H9 (cell line): ENCODE measurements around the gene PACS1. TPM values are rescaled to one million over a fixed set of nuclear protein-coding genes. Genes with fewer than 3 reads are reported as not detected.

Source experiments
- DNase-seq: peaks from one replicate; pipeline ENCODE4 v3.0.0-alpha.2; 2017
- H2AFZ ChIP-seq: one replicate; pipeline ENCODE4 v1.6.1; 2013; ENCODE audit warnings: mild to moderate bottlenecking, low read length, control low read depth, moderate library complexity
- H2AK5ac ChIP-seq: 2 replicates; pipeline ENCODE4 v1.6.1; 2013; ENCODE audit warnings: low read length, control low read depth, mixed read lengths; ENCODE audit not compliant: insufficient read length
- H2BK120ac ChIP-seq: one replicate; pipeline ENCODE4 v1.6.1; 2013; ENCODE audit warnings: low read depth, mild to moderate bottlenecking, low read length, control low read depth, inconsistent platforms; ENCODE audit not compliant: poor library complexity, severe bottlenecking
- H2BK12ac ChIP-seq: 2 replicates; pipeline ENCODE4 v1.6.1; 2013; ENCODE audit warnings: low read length, control low read depth, mixed read lengths, low read depth; ENCODE audit not compliant: insufficient read length
- H2BK15ac ChIP-seq: 2 replicates; pipeline ENCODE4 v1.6.1; 2013; ENCODE audit warnings: low read depth, low read length, control low read depth
- H2BK20ac ChIP-seq: one replicate; pipeline ENCODE4 v1.6.1; 2013; ENCODE audit warnings: low read depth, mild to moderate bottlenecking, low read length, control low read depth, inconsistent platforms; ENCODE audit not compliant: poor library complexity, severe bottlenecking
- H2BK5ac ChIP-seq: 2 replicates; pipeline ENCODE4 v1.6.1; 2013; ENCODE audit warnings: low read length, control low read depth, mixed read lengths; ENCODE audit not compliant: insufficient read length
- H3K14ac ChIP-seq: 2 replicates; pipeline ENCODE4 v1.6.1; 2013; ENCODE audit warnings: low read length, control low read depth; ENCODE audit not compliant: insufficient read depth
- H3K18ac ChIP-seq: 2 replicates; pipeline ENCODE4 v1.6.1; 2013; ENCODE audit warnings: low read depth, mild to moderate bottlenecking, mixed read lengths, low read length, control low read depth; ENCODE audit not compliant: insufficient read length
- H3K23ac ChIP-seq: 2 replicates; pipeline ENCODE4 v1.6.1; 2013; ENCODE audit warnings: low read length, control low read depth, mixed read lengths, low read depth; ENCODE audit not compliant: insufficient read length
- H3K23me2 ChIP-seq: 2 replicates; pipeline ENCODE4 v1.6.1; 2013; ENCODE audit warnings: low read depth, mild to moderate bottlenecking, mixed read lengths, low read length, control low read depth; ENCODE audit not compliant: insufficient read length, poor library complexity, severe bottlenecking
- H3K27ac ChIP-seq: 2 replicates; pipeline ENCODE4 v1.5.1; 2013; ENCODE audit warnings: low read length, control low read depth, mixed read lengths, low read depth; ENCODE audit not compliant: insufficient read length
- H3K27me3 ChIP-seq: 2 replicates; pipeline ENCODE4 v1.6.1; 2013; ENCODE audit warnings: low read length, control low read depth, inconsistent platforms; ENCODE audit not compliant: insufficient read depth
- H3K4ac ChIP-seq: 2 replicates; pipeline ENCODE4 v1.6.1; 2013; ENCODE audit warnings: low read depth, mild to moderate bottlenecking, control low read depth, inconsistent platforms, low read length, moderate library complexity
- H3K4me1 ChIP-seq: 2 replicates; pipeline ENCODE4 v1.6.1; 2013; ENCODE audit warnings: low read length, control low read depth, inconsistent platforms; ENCODE audit not compliant: insufficient read depth
- H3K4me2 ChIP-seq: 2 replicates; pipeline ENCODE4 v1.6.1; 2013; ENCODE audit warnings: low read length, control low read depth, mixed read lengths; ENCODE audit not compliant: insufficient read length, insufficient read depth
- H3K56ac ChIP-seq: 2 replicates; pipeline ENCODE4 v1.6.1; 2013; ENCODE audit warnings: low read depth, mild to moderate bottlenecking, mixed read lengths, low read length, control low read depth; ENCODE audit not compliant: insufficient read length
- H3K79me1 ChIP-seq: 2 replicates; pipeline ENCODE4 v1.6.1; 2013; ENCODE audit warnings: low read depth, mild to moderate bottlenecking, moderate library complexity, low read length, control low read depth, inconsistent platforms; ENCODE audit not compliant: insufficient read depth, poor library complexity, severe bottlenecking
- H3K79me2 ChIP-seq: 2 replicates; pipeline ENCODE4 v1.6.1; 2013; ENCODE audit warnings: low read length, control low read depth, inconsistent platforms; ENCODE audit not compliant: insufficient read depth
- H3K9ac ChIP-seq: 2 replicates; pipeline ENCODE4 v1.6.1; 2013; ENCODE audit warnings: low read length, control low read depth, mixed read lengths; ENCODE audit not compliant: insufficient read length; ENCODE audit errors: extremely low read depth
- H3K9me3 ChIP-seq: one replicate; pipeline ENCODE4 v1.6.1; 2013; ENCODE audit warnings: low read depth, low read length, inconsistent platforms; ENCODE audit not compliant: control insufficient read depth
- H3T11ph ChIP-seq: one replicate; pipeline ENCODE4 v1.6.1; 2013; ENCODE audit warnings: mild to moderate bottlenecking, low read length, control low read depth, inconsistent platforms
- H4K20me1 ChIP-seq: one replicate; pipeline ENCODE4 v1.6.1; 2013; ENCODE audit not compliant: control insufficient read depth, insufficient read length, insufficient read depth
- H4K5ac ChIP-seq: 2 replicates; pipeline ENCODE4 v1.6.1; 2013; ENCODE audit warnings: low read depth, mild to moderate bottlenecking, mixed read lengths, low read length, control low read depth; ENCODE audit not compliant: insufficient read length
- H4K8ac ChIP-seq: replicated peaks from 2 replicates; pipeline ENCODE4 v1.6.1; 2013; ENCODE audit warnings: low read length, control low read depth, mixed read lengths, low read depth; ENCODE audit not compliant: insufficient read length
- H4K91ac ChIP-seq: 2 replicates; pipeline ENCODE4 v1.6.1; 2013; ENCODE audit warnings: low read depth, mild to moderate bottlenecking, moderate library complexity, mixed read lengths, low read length, control low read depth; ENCODE audit not compliant: insufficient read length
- H3K27ac Mint-ChIP-seq, 3 experiments: 2 replicates in 2 of 3; 3 replicates in 1 of 3; pipeline ENCODE4 v1.8.0; 2020 to 2021; ENCODE audit warnings: mixed read lengths in 3 of 3, mild to moderate bottlenecking in 1 of 3, moderate library complexity in 1 of 3
- H3K27me3 Mint-ChIP-seq: 2 replicates; pipeline ENCODE4 v1.8.0; 2021; ENCODE audit warnings: low read depth, mild to moderate bottlenecking, moderate library complexity, mixed read lengths
- H3K36me3 Mint-ChIP-seq, 3 experiments: 2 replicates in 2 of 3; 3 replicates in 1 of 3; pipeline ENCODE4 v1.8.0; 2020 to 2021; ENCODE audit warnings: low read depth in 3 of 3, mixed read lengths in 3 of 3; ENCODE audit not compliant: insufficient read depth in 1 of 3
- H3K4me1 Mint-ChIP-seq, 2 experiments: 2 replicates each; pipeline ENCODE4 v1.8.0; 2020; ENCODE audit warnings: mixed read lengths in 2 of 2
- H3K4me3 Mint-ChIP-seq, 2 experiments: 2 replicates in 1 of 2; 3 replicates in 1 of 2; pipeline ENCODE4 v1.8.0; 2020 to 2021; ENCODE audit warnings: mild to moderate bottlenecking in 2 of 2, mixed read lengths in 2 of 2, moderate library complexity in 1 of 2
- H3K9me3 Mint-ChIP-seq, 2 experiments: 2 replicates in 1 of 2; 3 replicates in 1 of 2; pipeline ENCODE4 v1.8.0; 2020; ENCODE audit warnings: mild to moderate bottlenecking in 2 of 2, mixed read lengths in 2 of 2, moderate library complexity in 1 of 2
- CTCF ChIP-seq: fragments of 200-600 bp; sonication (generic); conservative IDR thresholded peaks from 3 replicates; pipeline ENCODE4 v1.8.0; 2021; ENCODE audit warnings: antibody characterized with exemption, mild to moderate bottlenecking
- WGBS: extraction: QIAGEN DNeasy Blood & Tissue Kit; methylation state at CpG from one replicate; pipeline ENCODE4 v1.1.7; 2013; ENCODE audit warnings: missing lambda C conversion rate, low lambda C conversion rate, mixed read lengths; ENCODE audit not compliant: insufficient read length; ENCODE audit errors: extremely low coverage; 5-methylcytosine and 5-hydroxymethylcytosine counted together
- total RNA-seq: library from RNA; stranded (reverse); gene quantifications from 2 replicates; pipeline ENCODE4 v1.2.1, GENCODE V29; 2021

The PACS1 gene
- total RNA-seq, 1 experiment from 2014 or later: 35.5 TPM

- no peaks in the 10 kb centered on the region for H3K27me3 ChIP-seq
- no peak overlapping the region for H2BK20ac ChIP-seq
- Mint-ChIP-seq H3K9me3 (no peaks in the 10 kb centered on the region), H3K27me3 (no peaks in the 10 kb centered on the region), H3K36me3 (no peaks in the 10 kb centered on the region), H3K4me1 (peaks cover 38 to 45% of the 10 kb centered on the region in 2 experiments), H3K4me3 (no peak overlapping the region; a peak in 1 of 5 replicates), H3K27ac (peak overlapping the region in 1 of 3 experiments; percentile 35; a peak in 1 of 7 replicates)
- no peak overlapping the region for H3K14ac ChIP-seq
- no peaks in the 10 kb centered on the region for H3K23me2 ChIP-seq
- H4K20me1 ChIP-seq: no peaks in the 10 kb centered on the region
- H3K9me3 ChIP-seq: no peaks in the 10 kb centered on the region
- no peak overlapping the region for H4K8ac ChIP-seq
- H3K4me2 ChIP-seq: no peak overlapping the region
- no peak overlapping the region for H4K91ac ChIP-seq
- no peak overlapping the region for H3K27ac ChIP-seq
- no peak overlapping the region for H3T11ph ChIP-seq
- H2AK5ac ChIP-seq: no peak overlapping the region
- H2BK15ac ChIP-seq: no peak overlapping the region
- H2BK5ac ChIP-seq: no peak overlapping the region
- TF ChIP-seq CTCF: no peak
- no peaks in the 10 kb centered on the region for H3K79me1 ChIP-seq
- H3K9ac ChIP-seq: no peak overlapping the region
- H3K18ac ChIP-seq: no peak overlapping the region
- H3K56ac ChIP-seq: no peak overlapping the region
- no peaks in the 10 kb centered on the region for H3K79me2 ChIP-seq
- peaks cover 10% of the 10 kb centered on the region for H3K4me1 ChIP-seq
- H2AFZ ChIP-seq: no peak overlapping the region
- H2BK120ac ChIP-seq: no peak overlapping the region
- H3K4ac ChIP-seq: no peak overlapping the region
- no peak overlapping the region for H4K5ac ChIP-seq
- H3K23ac ChIP-seq: no peak overlapping the region
- no peak overlapping the region for H2BK12ac ChIP-seq
- no CpG with 5 or more reads among the region's 3 CpGs for WGBS
- no peak for DNase-seq
These were observed 41.1 kb downstream of the PACS1 start for GRCh38 chr11:66111158-66111557.
